ENCODE data around the gene AVP.

- TF ChIP-seq POLR2A (IDR thresholded peaks at IDR 0.05; ENCODE audit: low read depth, low read length) = no peak
- TF ChIP-seq CTCF (IDR thresholded peaks at IDR 0.05; ENCODE audit: extremely low read depth in 1 of 2, insufficient read depth in 1 of 2, low read depth in 1 of 2, low read length in 2 of 2) = no peak
- TF ChIP-seq EZH2 (IDR thresholded peaks at IDR 0.05; ENCODE audit: borderline replicate concordance, low read depth, low read length, severe bottlenecking) = peak; percentile 5
- TF ChIP-seq MYC (IDR thresholded peaks at IDR 0.05; ENCODE audit: low read depth, low read length) = no peak
- TF ChIP-seq JUN (IDR thresholded peaks at IDR 0.05; ENCODE audit: borderline replicate concordance, insufficient read depth, insufficient read length, low read depth) = no peak
- TF ChIP-seq MAX (IDR thresholded peaks at IDR 0.05; ENCODE audit: insufficient read depth, insufficient read length) = no peak
- TF ChIP-seq POLR2AphosphoS5 (IDR thresholded peaks at IDR 0.05; ENCODE audit: insufficient read depth, low read depth, low read length) = no peak
Observed at GRCh38 chr20:3081641-3082040, 2.9 kb downstream of the AVP start.
